ENCODE data around the gene RBP5. TPM values are rescaled to one million over a fixed set of nuclear protein-coding genes. Genes with fewer than 3 reads are reported as not detected.

RBP5 gene
- total RNA-seq, 4 donors from 2014 or later: 2.8 to 4.5 TPM; not detected in 2

GRCh38 chr12:7096006-7096932 lies 32.4 kb downstream of the RBP5 start:
- intact Hi-C loops (cut with DNase I): no loop called here
- Histone ChIP-seq H3K27ac (no peak overlapping the region), H3K9me3 (no peaks in the 10 kb centered on the region), H3K36me3 (peaks cover 0 to 3% of the 10 kb centered on the region in 2 donors), H3K4me3 (replicated peaks in 1 of 3) (no peak overlapping the region), H3K27me3 (no peaks in the 10 kb centered on the region), H3K4me1 (peaks cover 0 to 21% of the 10 kb centered on the region in 2 donors)
- no peak for TF ChIP-seq POLR2A (IDR thresholded peaks at IDR 0.05)
- no peak for TF ChIP-seq CTCF (IDR thresholded peaks at IDR 0.05)
- DNase-seq: no peak
- WGBS, 2 donors: 82 to 83% methylated on average over 19 to 26 of the region's 26 CpGs

GRCh38 chr12:7093892-7094291 lies 34.8 kb downstream of the RBP5 start:
- H3K4me3 ChIP-seq (replicated peaks in 1 of 3): no peak overlapping the region
- no peak for DNase-seq
- H3K36me3 ChIP-seq: no peaks in the 10 kb centered on the region
- intact Hi-C loops (cut with DNase I): loop anchor here (5.0 kb wide), 2 partner anchors 37 to 147 kb away; no protein-coding TSS in a partner anchor
- no peak overlapping the region for H3K27ac ChIP-seq
- H3K9me3 ChIP-seq: no peaks in the 10 kb centered on the region
- no peaks in the 10 kb centered on the region for H3K27me3 ChIP-seq
- WGBS, 2 donors: 62 to 69% methylated on average over 10 of the region's 10 CpGs
- peaks cover 0 to 21% of the 10 kb centered on the region in 2 donors for H3K4me1 ChIP-seq
- TF ChIP-seq POLR2A (IDR thresholded peaks at IDR 0.05) (no peak), CTCF (IDR thresholded peaks at IDR 0.05) (no peak)

- intact Hi-C loops (cut with DNase I): loop anchor here (5.0 kb wide), 2 partner anchors 36 to 146 kb away; no protein-coding TSS in a partner anchor
- Histone ChIP-seq H3K9me3 (no peaks in the 10 kb centered on the region), H3K4me1 (peaks cover 0 to 21% of the 10 kb centered on the region in 2 donors), H3K4me3 (replicated peaks in 1 of 3) (no peak overlapping the region), H3K27me3 (no peaks in the 10 kb centered on the region), H3K36me3 (no peaks in the 10 kb centered on the region), H3K27ac (no peak overlapping the region)
- WGBS, 2 donors: 51 to 62% methylated on average over 5 of the region's 5 CpGs
- DNase-seq: no peak
- no peak for TF ChIP-seq CTCF (IDR thresholded peaks at IDR 0.05)
- TF ChIP-seq POLR2A (IDR thresholded peaks at IDR 0.05): no peak
Measured at GRCh38 chr12:7093486-7093885, 35.2 kb downstream of the RBP5 start.

GRCh38 chr12:7092986-7093460 lies 35.7 kb downstream of the RBP5 start:
- no peak overlapping the region for H3K4me3 ChIP-seq (replicated peaks in 1 of 3)
- 60 to 74% methylated on average over 8 of the region's 8 CpGs for WGBS, 2 donors
- H3K4me1 ChIP-seq: peaks cover 0 to 21% of the 10 kb centered on the region in 2 donors
- intact Hi-C loops (cut with DNase I): loop anchor here (5.0 kb wide), 2 partner anchors 36 to 146 kb away; no protein-coding TSS in a partner anchor
- H3K27me3 ChIP-seq: no peaks in the 10 kb centered on the region
- no peak for TF ChIP-seq POLR2A (IDR thresholded peaks at IDR 0.05)
- no peak for TF ChIP-seq CTCF (IDR thresholded peaks at IDR 0.05)
- H3K36me3 ChIP-seq: no peaks in the 10 kb centered on the region
- no peaks in the 10 kb centered on the region for H3K9me3 ChIP-seq
- H3K27ac ChIP-seq: peak overlapping the region; percentile 14 to 65 (median 63)
- DNase-seq: no peak

All from thyroid gland (tissue), 4 donors.